PC-9 (cell line): ENCODE measurements around the gene TMEM132D. TPM values are rescaled to one million over a fixed set of nuclear protein-coding genes. Genes with fewer than 3 reads are reported as not detected.

Experiments
- BruUV-seq: library from RNA; stranded (reverse); fragments of 400-500 nt; replicated peaks from 2 replicates; lab custom pipeline; 2021; lab: Mats Ljungman, UMichigan
- CTCF ChIA-PET: fragments of 300-600 bp; sonication (Branson Sonifier 250); formaldehyde crosslinking; loops from one replicate; lab custom pipeline; 2022; ENCODE audit warnings: antibody characterized with exemption; lab: Charles Lee
- POLR2A ChIA-PET: fragments of 300-600 bp; sonication (Branson Sonifier 250); formaldehyde crosslinking; loops from one replicate; lab custom pipeline; 2022; ENCODE audit warnings: antibody characterized with exemption; ENCODE audit not compliant: unreplicated experiment; lab: Charles Lee
- DNase-seq, 2 experiments: peaks; one replicate each; pipeline versions ENCODE4 v3.0.0 to v3.0.0-alpha.2; 2015 to 2022; ENCODE audit warnings: mixed read lengths in 1 of 2
- H2AFZ ChIP-seq: fragments of 200-600 bp; sonication (generic); 2 replicates; pipeline ENCODE4 v1.8.1; 2017; ENCODE audit warnings: antibody characterized with exemption
- H3F3A ChIP-seq: fragments of 200-600 bp; sonication (generic); 2 replicates; pipeline ENCODE4 v1.8.1; 2017; ENCODE audit warnings: antibody characterized with exemption, mild to moderate bottlenecking, low read depth; ENCODE audit not compliant: insufficient read depth
- H3K27ac ChIP-seq: fragments of 200-600 bp; sonication (generic); 2 replicates; pipeline ENCODE4 v1.6.1; 2016; ENCODE audit warnings: mixed run types
- H3K27me3 ChIP-seq: fragments of 200-600 bp; sonication (generic); 2 replicates; pipeline ENCODE4 v1.6.1; 2016; ENCODE audit warnings: low read depth, mixed run types; ENCODE audit not compliant: insufficient read depth
- H3K36me3 ChIP-seq: fragments of 200-600 bp; sonication (generic); 2 replicates; pipeline ENCODE4 v1.6.1; 2016; ENCODE audit warnings: low read depth, mixed run types
- H3K4me1 ChIP-seq: fragments of 200-600 bp; sonication (generic); replicated peaks from 2 replicates; pipeline ENCODE4 v1.6.1; 2016; ENCODE audit warnings: mixed run types; ENCODE audit not compliant: insufficient read depth
- H3K4me2 ChIP-seq: fragments of 200-600 bp; sonication (generic); 2 replicates; pipeline ENCODE4 v1.6.1; 2017; ENCODE audit warnings: mixed run types
- H3K4me3 ChIP-seq: fragments of 200-600 bp; sonication (generic); 2 replicates; pipeline ENCODE4 v1.6.1; 2016; ENCODE audit warnings: mixed run types
- H3K79me2 ChIP-seq: fragments of 200-600 bp; sonication (generic); 2 replicates; pipeline ENCODE4 v1.6.1; 2017; ENCODE audit warnings: low read depth, mixed run types
- H3K9me2 ChIP-seq: fragments of 200-600 bp; sonication (generic); 2 replicates; pipeline ENCODE4 v1.8.1; 2017; ENCODE audit warnings: mild to moderate bottlenecking; ENCODE audit not compliant: insufficient read depth
- H3K9me3 ChIP-seq: fragments of 200-600 bp; sonication (generic); 2 replicates; pipeline ENCODE4 v1.8.1; 2016; ENCODE audit warnings: low read depth; ENCODE audit not compliant: insufficient read depth
- H4K20me1 ChIP-seq: fragments of 200-600 bp; sonication (generic); 2 replicates; pipeline ENCODE4 v1.8.1; 2017; ENCODE audit not compliant: insufficient read depth
- EZH2 ChIP-seq: fragments of 200-600 bp; sonication (generic); IDR thresholded peaks from 2 replicates; pipeline ENCODE4 v1.8.0; 2017; ENCODE audit warnings: antibody characterized with exemption, low read depth
- intact Hi-C: fragments of 100-400 bp; cut with micrococcal nuclease; formaldehyde crosslinking; loops from one replicate; pipeline ENCODE4 v1.10.0; 2022; ENCODE audit not compliant: unreplicated experiment
- total RNA-seq: library from RNA; stranded (reverse); gene quantifications from 2 replicates; pipeline ENCODE4 v1.2.3, GENCODE V29; 2021
- TF ChIP-seq, protein P1 (sequence below): fragments of 200-600 bp; sonication (generic); conservative IDR thresholded peaks from 2 replicates; pipeline ENCODE4 v1.6.1; 2017; ENCODE audit warnings: mixed run types, antibody characterized with exemption, mild to moderate bottlenecking, moderate library complexity

The TMEM132D gene
- total RNA-seq, 1 experiment from 2014 or later, result not detected

DNA sequence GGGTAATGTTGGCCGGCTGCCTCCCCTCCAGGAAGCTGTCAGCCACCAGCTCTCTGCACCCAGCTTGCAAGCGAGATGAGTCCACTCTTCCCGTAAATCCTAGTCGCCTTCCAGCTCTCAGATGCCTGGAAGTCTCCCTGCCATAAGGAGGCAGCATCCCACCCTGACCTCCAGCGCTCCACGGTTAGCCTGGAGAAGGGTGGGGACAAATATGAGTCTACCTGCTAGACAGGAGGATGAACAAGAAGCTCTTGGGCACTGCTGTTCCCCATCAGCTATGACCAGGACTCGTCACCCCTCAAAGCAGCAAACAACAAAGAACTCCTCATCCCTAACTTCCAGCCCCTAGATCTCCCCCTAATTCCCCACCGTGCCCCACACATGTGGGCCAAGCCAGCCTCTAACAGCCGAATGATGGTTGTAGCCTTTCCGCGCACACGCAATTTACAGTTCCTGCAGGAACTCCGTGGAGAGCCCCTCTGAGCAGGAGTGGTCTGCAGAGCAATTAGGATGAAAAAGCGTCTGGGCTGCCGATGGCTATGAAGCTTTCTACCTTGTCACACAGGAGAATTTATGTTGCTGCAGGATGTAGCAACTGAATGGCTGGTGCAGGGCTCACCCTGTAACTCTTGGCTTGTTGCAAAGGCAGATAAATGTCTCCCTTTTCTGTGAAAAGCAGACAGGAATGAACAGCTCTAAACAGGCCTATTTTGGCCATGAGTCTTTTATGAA is 869.1 kb downstream of the TMEM132D start:
- H3K4me3 ChIP-seq, result no peak overlapping the region
- no peaks in the 10 kb centered on the region for H3K4me1 ChIP-seq
- no peaks in the 10 kb centered on the region for H3K9me2 ChIP-seq
- no peaks in the 10 kb centered on the region for H4K20me1 ChIP-seq
- TF ChIP-seq EZH2, result no peak
- TF ChIP-seq, protein P1, sequence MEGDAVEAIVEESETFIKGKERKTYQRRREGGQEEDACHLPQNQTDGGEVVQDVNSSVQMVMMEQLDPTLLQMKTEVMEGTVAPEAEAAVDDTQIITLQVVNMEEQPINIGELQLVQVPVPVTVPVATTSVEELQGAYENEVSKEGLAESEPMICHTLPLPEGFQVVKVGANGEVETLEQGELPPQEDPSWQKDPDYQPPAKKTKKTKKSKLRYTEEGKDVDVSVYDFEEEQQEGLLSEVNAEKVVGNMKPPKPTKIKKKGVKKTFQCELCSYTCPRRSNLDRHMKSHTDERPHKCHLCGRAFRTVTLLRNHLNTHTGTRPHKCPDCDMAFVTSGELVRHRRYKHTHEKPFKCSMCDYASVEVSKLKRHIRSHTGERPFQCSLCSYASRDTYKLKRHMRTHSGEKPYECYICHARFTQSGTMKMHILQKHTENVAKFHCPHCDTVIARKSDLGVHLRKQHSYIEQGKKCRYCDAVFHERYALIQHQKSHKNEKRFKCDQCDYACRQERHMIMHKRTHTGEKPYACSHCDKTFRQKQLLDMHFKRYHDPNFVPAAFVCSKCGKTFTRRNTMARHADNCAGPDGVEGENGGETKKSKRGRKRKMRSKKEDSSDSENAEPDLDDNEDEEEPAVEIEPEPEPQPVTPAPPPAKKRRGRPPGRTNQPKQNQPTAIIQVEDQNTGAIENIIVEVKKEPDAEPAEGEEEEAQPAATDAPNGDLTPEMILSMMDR, result no peak
- no peaks in the 10 kb centered on the region for H3K9me3 ChIP-seq
- no peaks in the 10 kb centered on the region for H3K79me2 ChIP-seq
- POLR2A ChIA-PET, result no interaction called here
- no peaks in the 10 kb centered on the region for H3F3A ChIP-seq
- peaks cover 26% of the 10 kb centered on the region for H3K27me3 ChIP-seq
- H3K27ac ChIP-seq, result no peak overlapping the region
- intact Hi-C loops, result no loop called here
- no peak overlapping the region for H3K4me2 ChIP-seq
- H3K36me3 ChIP-seq, result no peaks in the 10 kb centered on the region
- BruUV-seq, result no TSS peak
- DNase-seq, result no peak
- no peak overlapping the region for H2AFZ ChIP-seq
- CTCF ChIA-PET, result no interaction called here

DNA sequence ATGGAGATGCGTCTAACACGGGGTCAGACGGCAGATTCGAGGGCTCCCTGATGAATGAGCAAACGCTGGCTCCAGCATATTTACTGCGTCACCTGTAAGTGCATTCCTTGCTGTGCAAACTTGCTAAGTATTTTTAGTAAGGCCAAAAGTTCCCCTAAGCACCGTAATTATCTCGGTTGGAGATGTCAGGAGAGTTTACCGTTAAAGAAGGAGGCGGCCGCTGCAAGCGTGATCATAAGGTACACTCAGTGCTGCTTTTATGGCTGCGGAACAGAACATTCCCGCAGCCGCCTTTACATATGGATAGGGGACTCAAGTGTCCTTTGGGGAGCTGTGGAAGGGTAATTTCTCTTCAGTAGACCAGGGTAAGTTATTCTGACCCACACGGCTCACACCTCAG is 875.0 kb downstream of the TMEM132D start:
- ChIA-PET CTCF (no interaction called here), POLR2A (no interaction called here)
- BruUV-seq, result no TSS peak
- Histone ChIP-seq H3K36me3 (no peaks in the 10 kb centered on the region), H3K4me3 (no peak overlapping the region), H3K27me3 (peaks cover 45% of the 10 kb centered on the region), H2AFZ (no peak overlapping the region), H3K79me2 (no peaks in the 10 kb centered on the region), H3F3A (no peaks in the 10 kb centered on the region), H3K27ac (no peak overlapping the region), H3K4me2 (no peak overlapping the region), H3K9me2 (no peaks in the 10 kb centered on the region), H4K20me1 (no peaks in the 10 kb centered on the region), H3K9me3 (no peaks in the 10 kb centered on the region), H3K4me1 (no peaks in the 10 kb centered on the region)
- no peak for TF ChIP-seq EZH2
- TF ChIP-seq, protein P1, result no peak
- intact Hi-C loops, result no loop called here
- DNase-seq, result no peak

DNA sequence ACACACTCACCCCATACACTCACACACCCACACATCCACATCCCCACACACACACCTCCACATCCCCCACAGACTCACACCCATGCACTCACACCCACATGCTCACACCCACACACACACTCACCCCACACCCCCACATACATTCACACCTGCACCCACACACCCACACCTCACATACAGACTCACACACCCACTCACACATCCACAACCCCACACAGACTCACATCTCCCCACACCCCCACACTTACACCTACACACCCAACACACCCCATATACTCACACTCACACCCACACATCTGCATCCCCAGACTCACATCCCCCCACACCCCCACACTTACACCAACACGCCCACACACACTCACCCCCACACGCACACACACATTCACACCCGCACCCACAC is 878.8 kb downstream of the TMEM132D start:
- no peak overlapping the region for H3K4me3 ChIP-seq
- no peaks in the 10 kb centered on the region for H3K9me2 ChIP-seq
- H3K4me2 ChIP-seq, result no peak overlapping the region
- no peaks in the 10 kb centered on the region for H3K4me1 ChIP-seq
- H3K27me3 ChIP-seq, result peaks cover 24% of the 10 kb centered on the region
- H3K27ac ChIP-seq, result no peak overlapping the region
- no peaks in the 10 kb centered on the region for H3K36me3 ChIP-seq
- BruUV-seq, result no TSS peak
- ChIA-PET POLR2A (no interaction called here), CTCF (no interaction called here)
- H3K9me3 ChIP-seq, result no peaks in the 10 kb centered on the region
- no peaks in the 10 kb centered on the region for H4K20me1 ChIP-seq
- H3K79me2 ChIP-seq, result no peaks in the 10 kb centered on the region
- intact Hi-C loops, result no loop called here
- TF ChIP-seq, protein P1, result no peak
- no peak for TF ChIP-seq EZH2
- H2AFZ ChIP-seq, result no peak overlapping the region
- no peaks in the 10 kb centered on the region for H3F3A ChIP-seq
- DNase-seq, result no peak
